ENCODE results near the gene DDR1. TPM values are rescaled to one million over a fixed set of nuclear protein-coding genes. Genes with fewer than 3 reads are reported as not detected.
"Not testable (repeated sequence)": the region's sequence is repeated elsewhere in the genome, so short reads cannot be mapped to it uniquely, and the experiment has no call there.

Gene DDR1
- total RNA-seq, 1 donor from 2014 or later: 128 TPM

DNA sequence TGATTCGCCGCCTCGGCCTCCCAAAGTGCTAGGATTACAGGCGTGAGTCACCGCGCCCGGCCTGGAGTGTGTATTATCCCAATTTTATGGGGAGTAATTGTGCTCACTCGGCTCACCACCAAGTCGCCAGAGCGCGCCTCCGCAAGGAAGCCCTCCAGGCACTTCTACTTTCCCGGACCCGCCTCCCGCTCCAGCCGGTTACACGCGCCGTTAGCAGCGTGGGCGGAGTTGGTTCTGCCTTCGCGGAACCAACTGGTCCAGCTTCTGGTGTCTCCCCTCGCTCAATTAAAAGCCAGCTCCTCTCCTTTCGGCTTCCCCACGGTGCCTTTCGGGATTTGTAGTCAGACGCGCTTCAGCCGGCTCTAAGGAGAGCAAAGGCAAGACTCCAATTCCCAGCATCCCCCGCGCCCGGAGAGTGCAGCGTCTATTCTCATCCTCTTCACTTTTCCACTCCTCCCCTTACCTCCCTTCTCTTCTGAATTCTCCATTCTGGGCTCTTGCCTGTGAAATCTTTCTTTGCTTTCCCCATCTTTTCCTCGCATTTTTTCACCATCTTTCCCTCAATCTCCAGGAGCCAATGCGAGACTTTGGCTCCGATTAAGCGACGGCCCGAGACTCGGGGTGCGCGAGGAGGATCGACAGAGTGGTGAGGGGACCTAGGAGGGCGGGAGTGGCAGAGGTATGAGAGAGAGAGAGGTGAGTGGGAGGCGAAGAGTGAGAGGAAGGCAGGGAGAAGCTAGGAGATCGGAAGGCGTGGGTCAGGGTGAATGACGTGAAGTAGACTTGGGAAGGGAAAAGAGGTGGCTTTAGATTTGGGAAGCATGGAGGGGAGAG, 23.7 kb downstream of the DDR1 start, which contains the start of gene GTF2H4:
Gene GTF2H4 (plus strand): TSS at position 450 of the 834 bp plus-strand sequence.
- H3K4me3 ChIP-seq (ENCODE audit: low read depth, low read length): peak within 1 kb of the TSS; percentile 82
- peak; percentile 96 for DNase-seq (ENCODE audit: low read depth)
- TF ChIP-seq, protein P1, sequence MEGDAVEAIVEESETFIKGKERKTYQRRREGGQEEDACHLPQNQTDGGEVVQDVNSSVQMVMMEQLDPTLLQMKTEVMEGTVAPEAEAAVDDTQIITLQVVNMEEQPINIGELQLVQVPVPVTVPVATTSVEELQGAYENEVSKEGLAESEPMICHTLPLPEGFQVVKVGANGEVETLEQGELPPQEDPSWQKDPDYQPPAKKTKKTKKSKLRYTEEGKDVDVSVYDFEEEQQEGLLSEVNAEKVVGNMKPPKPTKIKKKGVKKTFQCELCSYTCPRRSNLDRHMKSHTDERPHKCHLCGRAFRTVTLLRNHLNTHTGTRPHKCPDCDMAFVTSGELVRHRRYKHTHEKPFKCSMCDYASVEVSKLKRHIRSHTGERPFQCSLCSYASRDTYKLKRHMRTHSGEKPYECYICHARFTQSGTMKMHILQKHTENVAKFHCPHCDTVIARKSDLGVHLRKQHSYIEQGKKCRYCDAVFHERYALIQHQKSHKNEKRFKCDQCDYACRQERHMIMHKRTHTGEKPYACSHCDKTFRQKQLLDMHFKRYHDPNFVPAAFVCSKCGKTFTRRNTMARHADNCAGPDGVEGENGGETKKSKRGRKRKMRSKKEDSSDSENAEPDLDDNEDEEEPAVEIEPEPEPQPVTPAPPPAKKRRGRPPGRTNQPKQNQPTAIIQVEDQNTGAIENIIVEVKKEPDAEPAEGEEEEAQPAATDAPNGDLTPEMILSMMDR (conservative IDR thresholded peaks at IDR 0.05; ENCODE audit: low read depth, low read length): no peak

DNA sequence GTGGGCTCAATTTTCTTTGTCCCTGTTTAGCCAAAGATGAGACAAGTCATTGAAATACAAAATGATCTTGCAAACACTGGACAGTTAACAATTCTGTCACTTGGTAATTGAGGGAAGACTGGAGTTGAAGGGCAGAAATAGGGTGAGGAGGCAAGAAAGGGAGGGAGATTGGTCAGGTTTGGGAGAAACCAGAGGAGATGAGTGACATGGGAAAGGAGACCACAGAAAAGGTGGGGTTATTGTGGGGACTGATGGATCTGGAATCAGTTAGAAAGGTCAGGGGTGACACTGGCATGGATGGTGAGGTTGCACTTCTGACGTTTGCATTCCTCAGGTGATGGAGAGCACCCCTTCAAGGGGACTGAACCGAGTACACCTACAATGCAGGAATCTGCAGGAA, 24.4 kb downstream of the DDR1 start:
- TF ChIP-seq, protein P1 (conservative IDR thresholded peaks at IDR 0.05; ENCODE audit: low read depth, low read length): no peak

DNA sequence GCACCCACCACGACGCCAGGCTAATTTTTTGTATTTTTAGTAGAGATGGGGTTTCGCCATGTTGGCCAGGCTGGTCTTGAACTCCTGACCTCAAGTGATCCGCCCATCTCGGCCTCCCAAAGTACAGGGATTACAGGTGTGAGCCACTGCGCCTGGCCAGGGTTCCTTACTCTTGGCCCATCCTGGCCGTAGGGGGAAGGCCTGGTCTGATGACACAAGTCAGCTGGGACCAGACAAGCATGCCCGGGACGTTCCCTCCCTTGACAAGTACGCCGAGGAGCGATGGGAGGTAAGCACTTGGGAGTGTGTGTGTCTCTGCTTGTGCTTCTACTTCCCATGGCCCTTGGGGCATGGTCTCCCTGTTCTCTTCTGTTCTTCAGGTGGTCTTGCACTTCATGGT, 26.2 kb downstream of the DDR1 start:
- H3K4me3 ChIP-seq (ENCODE audit: low read depth, low read length); DNase-seq (ENCODE audit: low read depth): not testable (repeated sequence)

More for the DNA sequence above, 24.4 kb downstream of the DDR1 start:
- DNase-seq (ENCODE audit: low read depth): no peak
- peak overlapping the region; percentile 82 for H3K4me3 ChIP-seq (ENCODE audit: low read depth, low read length)

DNA sequence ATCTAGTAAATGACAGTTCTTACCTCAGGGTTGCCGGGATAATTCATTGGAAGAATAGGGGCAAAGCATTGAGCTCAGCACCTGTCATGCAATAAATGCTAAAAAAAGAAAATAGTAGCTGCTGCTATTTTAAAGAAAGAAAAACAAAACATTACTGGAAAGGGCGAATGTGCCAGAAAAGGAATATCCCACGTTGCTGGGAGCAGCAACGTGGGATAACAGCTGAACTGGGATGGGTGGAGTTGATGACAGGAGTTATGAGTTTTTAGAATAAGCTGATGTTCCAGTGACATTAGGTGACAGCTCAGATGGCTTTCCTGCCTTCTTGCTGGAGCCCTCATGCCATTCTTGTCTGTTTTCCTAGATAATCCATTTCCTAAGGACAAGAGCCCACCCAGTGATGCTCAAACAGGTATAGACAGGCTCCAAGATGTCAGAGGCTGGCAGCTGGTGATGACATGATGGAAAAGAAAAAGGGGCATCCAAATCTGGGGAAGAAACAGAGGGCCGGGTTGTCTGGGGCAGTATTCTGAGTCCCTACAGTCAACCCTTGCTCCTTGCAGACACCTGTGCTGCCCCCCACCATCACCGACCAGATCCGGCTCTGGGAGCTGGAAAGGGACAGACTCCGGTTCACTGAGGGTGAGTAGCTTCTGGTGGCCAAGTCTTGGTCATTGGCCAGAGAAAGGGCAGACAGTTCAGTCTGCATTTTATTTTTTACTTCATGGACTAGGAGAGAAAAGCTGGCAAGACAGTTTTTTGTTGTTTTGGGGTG, 28.6 kb downstream of the DDR1 start:
- TF ChIP-seq, protein P1 (conservative IDR thresholded peaks at IDR 0.05; ENCODE audit: low read depth, low read length): no peak
- H3K4me3 ChIP-seq (ENCODE audit: low read depth, low read length): no peak overlapping the region
- no peak for DNase-seq (ENCODE audit: low read depth)

DNA sequence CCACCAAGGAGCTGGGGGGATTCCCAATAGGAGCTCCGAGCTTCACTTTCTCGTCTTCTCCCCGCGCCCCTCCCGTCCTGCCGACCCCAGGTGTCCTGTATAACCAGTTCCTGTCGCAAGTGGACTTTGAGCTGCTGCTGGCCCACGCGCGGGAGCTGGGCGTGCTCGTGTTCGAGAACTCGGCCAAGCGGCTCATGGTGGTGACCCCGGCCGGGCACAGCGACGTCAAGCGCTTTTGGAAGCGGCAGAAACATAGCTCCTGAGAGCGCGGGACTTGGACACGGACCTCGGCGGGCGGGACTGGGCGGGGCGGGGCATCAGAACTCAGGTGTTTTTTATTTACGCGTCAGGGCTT, 29.4 kb downstream of the DDR1 start:
- TF ChIP-seq, protein P1 (conservative IDR thresholded peaks at IDR 0.05; ENCODE audit: low read depth, low read length): no peak
- DNase-seq (ENCODE audit: low read depth): no peak
- H3K4me3 ChIP-seq (ENCODE audit: low read depth, low read length): peak overlapping the region; percentile 25

- TF ChIP-seq, protein P1 (conservative IDR thresholded peaks at IDR 0.05; ENCODE audit: low read depth, low read length): peak; percentile 41
- H3K4me3 ChIP-seq (ENCODE audit: low read depth, low read length): peak within 1 kb of the TSS; percentile 58
- no peak for DNase-seq (ENCODE audit: low read depth)
Measured at GRCh38 chr6:30914076-30914853, 29.9 kb downstream of the DDR1 start, which contains the start of gene VARS2. VARS2 (plus strand) TSS chr6:30914238; CDS start chr6:30914837, 599 bp downstream.

Data from epithelial cell of proximal tubule (primary cell).